SK-N-SH treated with all-trans-retinoic acid at 6 μM for 48 hours (cell line): ENCODE results near the gene ANK2.

ENCODE experiments used
- ARNTL ChIP-seq: fragments of 450-650 bp; formaldehyde crosslinking; IDR thresholded peaks from 2 replicates; pipeline ENCODE4 v1.5.0; 2020; ENCODE audit warnings: low read depth, mild to moderate bottlenecking, moderate library complexity, borderline replicate concordance
- BACH2 ChIP-seq: fragments of 250-450 bp; sonication (Bioruptor Pico); IDR thresholded peaks from 2 replicates; pipeline ENCODE4 v1.9.0; 2021; ENCODE audit warnings: mild to moderate bottlenecking, borderline replicate concordance
- CREB5 ChIP-seq: fragments of 250-450 bp; sonication (Bioruptor Pico); IDR thresholded peaks from 2 replicates; pipeline ENCODE4 v1.5.1; 2020; ENCODE audit warnings: low read depth, mild to moderate bottlenecking, moderate library complexity
- CSRNP3 ChIP-seq: fragments of 250-450 bp; sonication (Bioruptor Pico); IDR thresholded peaks from 2 replicates; pipeline ENCODE4 v1.5.1; 2021; ENCODE audit warnings: mild to moderate bottlenecking, moderate library complexity
- GLIS3 ChIP-seq: fragments of 250-450 bp; sonication (Bioruptor Pico); IDR thresholded peaks from 2 replicates; pipeline ENCODE4 v1.5.0; 2020; ENCODE audit warnings: mild to moderate bottlenecking, moderate library complexity
- ISL1 ChIP-seq: fragments of 250-450 bp; sonication (Bioruptor Pico); IDR thresholded peaks from 2 replicates; pipeline ENCODE4 v2.1.2; 2022; ENCODE audit warnings: mild to moderate bottlenecking, moderate library complexity
- RARB ChIP-seq: fragments of 250-450 bp; sonication (Bioruptor Pico); IDR thresholded peaks from 2 replicates; pipeline ENCODE4 v1.8.0; 2021; ENCODE audit warnings: mild to moderate bottlenecking, moderate library complexity
- SNAI2 ChIP-seq: fragments of 250-450 bp; sonication (Bioruptor Pico); IDR thresholded peaks from 2 replicates; pipeline ENCODE4 v1.5.0; 2020; ENCODE audit warnings: mild to moderate bottlenecking, moderate library complexity
- TOX ChIP-seq: fragments of 250-450 bp; sonication (Bioruptor Pico); IDR thresholded peaks from 2 replicates; pipeline ENCODE4 v1.8.0; 2021; ENCODE audit warnings: mild to moderate bottlenecking, moderate library complexity, borderline replicate concordance
- ZFP3 ChIP-seq: fragments of 250-450 bp; sonication (Bioruptor Pico); IDR thresholded peaks from 2 replicates; pipeline ENCODE4 v1.5.0; 2020; ENCODE audit warnings: mild to moderate bottlenecking, moderate library complexity
- TF ChIP-seq, protein P1 (sequence below): fragments of 250-450 bp; sonication (Bioruptor Pico); IDR thresholded peaks from 2 replicates; pipeline ENCODE4 v1.8.0; 2020; ENCODE audit warnings: mild to moderate bottlenecking, moderate library complexity, borderline replicate concordance

GRCh38 chr4:113083346-113083745 is 33.9 kb downstream of the ANK2 start:
- TF ChIP-seq ZFP3, result no peak
- TF ChIP-seq CREB5 (CRISPR knock-in tag), result no peak
- TF ChIP-seq RARB (CRISPR knock-in tag), result no peak
- no peak for TF ChIP-seq ISL1 (CRISPR knock-in tag)
- no peak for TF ChIP-seq GLIS3 (CRISPR knock-in tag)
- no peak for TF ChIP-seq BACH2
- TF ChIP-seq TOX (CRISPR knock-in tag), result no peak
- TF ChIP-seq SNAI2 (CRISPR knock-in tag), result no peak
- TF ChIP-seq, protein P1, sequence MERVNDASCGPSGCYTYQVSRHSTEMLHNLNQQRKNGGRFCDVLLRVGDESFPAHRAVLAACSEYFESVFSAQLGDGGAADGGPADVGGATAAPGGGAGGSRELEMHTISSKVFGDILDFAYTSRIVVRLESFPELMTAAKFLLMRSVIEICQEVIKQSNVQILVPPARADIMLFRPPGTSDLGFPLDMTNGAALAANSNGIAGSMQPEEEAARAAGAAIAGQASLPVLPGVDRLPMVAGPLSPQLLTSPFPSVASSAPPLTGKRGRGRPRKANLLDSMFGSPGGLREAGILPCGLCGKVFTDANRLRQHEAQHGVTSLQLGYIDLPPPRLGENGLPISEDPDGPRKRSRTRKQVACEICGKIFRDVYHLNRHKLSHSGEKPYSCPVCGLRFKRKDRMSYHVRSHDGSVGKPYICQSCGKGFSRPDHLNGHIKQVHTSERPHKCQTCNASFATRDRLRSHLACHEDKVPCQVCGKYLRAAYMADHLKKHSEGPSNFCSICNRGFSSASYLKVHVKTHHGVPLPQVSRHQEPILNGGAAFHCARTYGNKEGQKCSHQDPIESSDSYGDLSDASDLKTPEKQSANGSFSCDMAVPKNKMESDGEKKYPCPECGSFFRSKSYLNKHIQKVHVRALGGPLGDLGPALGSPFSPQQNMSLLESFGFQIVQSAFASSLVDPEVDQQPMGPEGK (CRISPR knock-in tag), result no peak
- TF ChIP-seq ARNTL (CRISPR knock-in tag), result no peak
- no peak for TF ChIP-seq CSRNP3 (CRISPR knock-in tag)
